ENCODE results near the gene SURF4.
"Not testable (repeated sequence)": the region's sequence is repeated elsewhere in the genome, so short reads cannot be mapped to it uniquely, and the experiment has no call there.

Gene SURF4

DNA sequence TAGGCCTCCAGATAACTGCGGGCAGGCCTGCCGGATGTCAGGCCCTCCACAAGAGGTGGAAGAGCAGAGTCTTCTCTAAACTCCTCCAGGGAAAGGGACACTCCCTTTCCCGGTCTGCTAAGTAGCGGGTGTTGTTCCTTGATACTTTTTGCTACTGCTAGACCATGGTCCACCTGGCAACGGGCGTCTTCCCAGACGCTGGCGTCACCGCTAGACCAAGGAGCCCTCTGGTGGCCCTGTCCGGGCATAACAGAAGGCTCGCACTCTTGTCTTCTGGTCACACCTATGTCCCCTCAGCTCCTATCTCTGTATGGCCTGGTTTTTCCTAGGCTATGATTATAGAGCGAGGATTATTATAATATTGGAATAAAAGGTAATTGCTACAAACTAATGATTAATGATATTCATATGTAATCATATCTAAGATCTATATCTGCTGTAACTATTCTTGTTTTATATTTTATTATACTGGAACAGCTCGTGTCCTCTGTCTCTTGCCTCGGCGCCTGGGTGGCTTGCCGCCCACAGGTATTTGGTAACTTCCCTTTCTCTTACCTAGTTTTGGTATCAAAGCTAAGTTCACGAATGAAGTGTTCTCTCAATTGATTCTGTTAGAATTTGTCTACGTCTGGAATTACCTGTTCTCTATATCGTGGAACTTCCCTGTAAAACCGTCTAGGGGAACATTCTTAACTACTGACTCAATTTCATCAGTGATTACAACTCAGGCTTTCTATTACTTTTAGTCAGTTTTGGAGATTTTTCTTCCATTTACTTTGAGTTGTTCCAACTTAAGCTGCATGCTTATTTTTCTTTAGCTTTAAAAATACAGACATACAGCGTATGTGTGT, 46.3 kb downstream of the SURF4 start:
- DNase-seq (ENCODE audit: low read depth in 1 of 2, low spot score in 1 of 2); H3K4me3 ChIP-seq (replicated peaks; ENCODE audit: insufficient read depth, low read length); H3K27me3 ChIP-seq (ENCODE audit: insufficient read depth, poor library complexity, severe bottlenecking); H3K27ac ChIP-seq (replicated peaks): not testable (repeated sequence)
- TF ChIP-seq, protein P1, sequence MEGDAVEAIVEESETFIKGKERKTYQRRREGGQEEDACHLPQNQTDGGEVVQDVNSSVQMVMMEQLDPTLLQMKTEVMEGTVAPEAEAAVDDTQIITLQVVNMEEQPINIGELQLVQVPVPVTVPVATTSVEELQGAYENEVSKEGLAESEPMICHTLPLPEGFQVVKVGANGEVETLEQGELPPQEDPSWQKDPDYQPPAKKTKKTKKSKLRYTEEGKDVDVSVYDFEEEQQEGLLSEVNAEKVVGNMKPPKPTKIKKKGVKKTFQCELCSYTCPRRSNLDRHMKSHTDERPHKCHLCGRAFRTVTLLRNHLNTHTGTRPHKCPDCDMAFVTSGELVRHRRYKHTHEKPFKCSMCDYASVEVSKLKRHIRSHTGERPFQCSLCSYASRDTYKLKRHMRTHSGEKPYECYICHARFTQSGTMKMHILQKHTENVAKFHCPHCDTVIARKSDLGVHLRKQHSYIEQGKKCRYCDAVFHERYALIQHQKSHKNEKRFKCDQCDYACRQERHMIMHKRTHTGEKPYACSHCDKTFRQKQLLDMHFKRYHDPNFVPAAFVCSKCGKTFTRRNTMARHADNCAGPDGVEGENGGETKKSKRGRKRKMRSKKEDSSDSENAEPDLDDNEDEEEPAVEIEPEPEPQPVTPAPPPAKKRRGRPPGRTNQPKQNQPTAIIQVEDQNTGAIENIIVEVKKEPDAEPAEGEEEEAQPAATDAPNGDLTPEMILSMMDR (IDR thresholded peaks at IDR 0.05; ENCODE audit: insufficient read depth, low read length) = peak; percentile 17

DNA sequence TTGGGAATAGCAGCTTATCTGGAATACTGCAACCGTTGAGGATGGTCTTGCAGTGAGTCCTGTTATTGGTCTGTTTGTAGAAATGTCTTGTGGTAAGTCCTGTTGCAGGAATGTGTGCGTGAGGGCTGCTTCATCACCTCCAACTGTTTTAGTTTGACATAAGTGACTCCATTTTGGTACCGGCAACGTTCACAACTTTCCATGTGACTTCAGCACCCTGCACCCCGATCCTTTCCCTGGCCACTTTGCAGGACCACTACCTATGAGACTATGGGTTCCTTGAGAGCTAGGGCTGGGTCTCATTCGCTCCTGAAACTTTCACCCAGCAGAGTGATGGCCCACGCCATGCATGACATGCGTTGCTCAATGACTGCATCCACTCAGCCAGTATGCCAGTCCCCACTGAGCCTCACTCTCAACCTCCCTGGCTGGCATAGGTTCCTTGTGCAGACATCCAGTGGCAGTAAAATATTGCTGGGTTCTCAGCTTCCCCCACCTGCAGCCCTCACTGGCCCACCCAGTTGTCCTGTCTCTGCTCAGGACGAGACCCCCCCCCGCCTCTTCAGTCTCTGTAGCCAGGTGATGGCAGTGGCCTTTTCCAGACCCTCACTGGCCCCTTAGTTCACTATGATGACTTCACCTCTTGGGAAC, 47.9 kb downstream of the SURF4 start:
- Histone ChIP-seq H3K27ac (replicated peaks) (no peak overlapping the region), H3K27me3 (ENCODE audit: insufficient read depth, poor library complexity, severe bottlenecking) (no peaks in the 10 kb centered on the region)
- TF ChIP-seq, protein P1 (IDR thresholded peaks at IDR 0.05; ENCODE audit: insufficient read depth, low read length) = no peak
- TF ChIP-seq POLR2AphosphoS5 (IDR thresholded peaks at IDR 0.05; ENCODE audit: low read depth) (no peak; the same call in 1 of the 2 replicates), SPI1 (IDR thresholded peaks at IDR 0.05; ENCODE audit: borderline replicate concordance, low read depth) (no peak), GABPA (IDR thresholded peaks at IDR 0.05; ENCODE audit: low read depth) (no peak)
- TF ChIP-seq, protein P2, sequence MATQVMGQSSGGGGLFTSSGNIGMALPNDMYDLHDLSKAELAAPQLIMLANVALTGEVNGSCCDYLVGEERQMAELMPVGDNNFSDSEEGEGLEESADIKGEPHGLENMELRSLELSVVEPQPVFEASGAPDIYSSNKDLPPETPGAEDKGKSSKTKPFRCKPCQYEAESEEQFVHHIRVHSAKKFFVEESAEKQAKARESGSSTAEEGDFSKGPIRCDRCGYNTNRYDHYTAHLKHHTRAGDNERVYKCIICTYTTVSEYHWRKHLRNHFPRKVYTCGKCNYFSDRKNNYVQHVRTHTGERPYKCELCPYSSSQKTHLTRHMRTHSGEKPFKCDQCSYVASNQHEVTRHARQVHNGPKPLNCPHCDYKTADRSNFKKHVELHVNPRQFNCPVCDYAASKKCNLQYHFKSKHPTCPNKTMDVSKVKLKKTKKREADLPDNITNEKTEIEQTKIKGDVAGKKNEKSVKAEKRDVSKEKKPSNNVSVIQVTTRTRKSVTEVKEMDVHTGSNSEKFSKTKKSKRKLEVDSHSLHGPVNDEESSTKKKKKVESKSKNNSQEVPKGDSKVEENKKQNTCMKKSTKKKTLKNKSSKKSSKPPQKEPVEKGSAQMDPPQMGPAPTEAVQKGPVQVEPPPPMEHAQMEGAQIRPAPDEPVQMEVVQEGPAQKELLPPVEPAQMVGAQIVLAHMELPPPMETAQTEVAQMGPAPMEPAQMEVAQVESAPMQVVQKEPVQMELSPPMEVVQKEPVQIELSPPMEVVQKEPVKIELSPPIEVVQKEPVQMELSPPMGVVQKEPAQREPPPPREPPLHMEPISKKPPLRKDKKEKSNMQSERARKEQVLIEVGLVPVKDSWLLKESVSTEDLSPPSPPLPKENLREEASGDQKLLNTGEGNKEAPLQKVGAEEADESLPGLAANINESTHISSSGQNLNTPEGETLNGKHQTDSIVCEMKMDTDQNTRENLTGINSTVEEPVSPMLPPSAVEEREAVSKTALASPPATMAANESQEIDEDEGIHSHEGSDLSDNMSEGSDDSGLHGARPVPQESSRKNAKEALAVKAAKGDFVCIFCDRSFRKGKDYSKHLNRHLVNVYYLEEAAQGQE (IDR thresholded peaks at IDR 0.05; ENCODE audit: insufficient replicate concordance, low read depth) = no peak

DNA sequence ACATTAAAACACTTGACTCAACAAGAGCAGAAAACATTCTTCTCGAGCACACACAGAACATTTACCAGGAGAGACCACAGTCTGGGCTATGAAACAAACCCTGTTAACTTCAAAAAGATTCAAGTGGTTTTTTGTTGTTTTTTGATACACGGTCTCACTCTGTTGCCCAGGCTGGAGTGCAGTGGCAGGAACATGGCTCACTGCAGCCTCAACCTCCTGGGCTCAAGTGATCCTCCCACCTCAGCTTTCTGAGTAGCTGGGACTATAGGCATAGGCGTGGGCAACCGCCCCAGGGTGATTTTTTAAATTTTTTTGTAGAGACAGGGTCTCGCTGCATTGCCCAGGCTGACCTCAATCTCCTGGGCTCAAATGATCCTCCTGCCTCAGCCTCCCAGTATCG, 48.8 kb downstream of the SURF4 start:
- H3K4me3 ChIP-seq (replicated peaks; ENCODE audit: insufficient read depth, low read length); H3K27ac ChIP-seq (replicated peaks); H3K27me3 ChIP-seq (ENCODE audit: insufficient read depth, poor library complexity, severe bottlenecking); DNase-seq (ENCODE audit: low read depth in 1 of 2, low spot score in 1 of 2): not testable (repeated sequence)

More for the DNA sequence above, 47.9 kb downstream of the SURF4 start:
- no peak overlapping the region for H3K4me3 ChIP-seq (replicated peaks; ENCODE audit: insufficient read depth, low read length)
- DNase-seq (ENCODE audit: low read depth in 1 of 2, low spot score in 1 of 2) = no peak

DNA sequence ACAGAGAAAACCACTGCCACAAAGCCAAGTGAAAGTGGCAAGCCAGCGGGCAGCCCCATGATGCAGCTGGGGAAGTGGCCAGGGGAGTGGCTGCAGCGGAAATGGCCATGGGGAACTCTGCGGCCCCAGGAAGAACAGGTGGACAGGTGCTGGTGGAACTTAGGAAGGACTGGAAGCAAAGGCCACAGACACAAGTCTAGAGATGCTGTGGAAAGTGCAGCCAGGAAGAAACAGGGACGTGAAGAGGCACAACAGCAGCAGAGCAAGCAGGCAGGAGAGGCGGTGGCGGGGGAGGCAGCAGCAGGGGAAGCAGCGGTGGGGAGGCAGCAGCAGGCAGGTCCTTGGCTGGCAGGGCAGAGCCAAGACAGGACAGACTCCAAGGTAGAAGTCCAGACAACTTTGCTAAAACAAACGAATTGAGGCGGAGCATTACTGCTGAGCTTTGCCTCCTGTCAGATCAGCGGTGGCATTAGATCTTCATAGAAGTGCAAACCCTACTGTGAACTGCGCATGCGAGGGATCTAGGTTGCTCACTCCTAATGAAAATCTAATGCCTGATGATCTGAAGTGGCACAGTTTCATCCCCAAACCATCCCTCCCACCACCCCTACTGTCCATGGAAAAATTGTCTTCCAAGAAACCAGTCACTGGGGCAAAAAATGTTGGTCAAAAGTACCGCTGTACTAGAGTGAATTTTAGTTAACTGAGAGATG, 51.7 kb downstream of the SURF4 start:
- peak in 1 of 2 experiments; percentile 31 for DNase-seq (ENCODE audit: low read depth in 1 of 2, low spot score in 1 of 2)
- TF ChIP-seq POLR2AphosphoS5 (IDR thresholded peaks at IDR 0.05; ENCODE audit: low read depth) (no peak), GABPA (IDR thresholded peaks at IDR 0.05; ENCODE audit: low read depth) (no peak), SPI1 (IDR thresholded peaks at IDR 0.05; ENCODE audit: borderline replicate concordance, low read depth) (no peak)
- TF ChIP-seq, protein P1 (IDR thresholded peaks at IDR 0.05; ENCODE audit: insufficient read depth, low read length) = no peak
- TF ChIP-seq, protein P2 (IDR thresholded peaks at IDR 0.05; ENCODE audit: insufficient replicate concordance, low read depth) = no peak
- H3K27me3 ChIP-seq (ENCODE audit: insufficient read depth, poor library complexity, severe bottlenecking) = peaks cover 3% of the 10 kb centered on the region
- H3K27ac ChIP-seq (replicated peaks) = no peak overlapping the region
- no peak overlapping the region for H3K4me3 ChIP-seq (replicated peaks; ENCODE audit: insufficient read depth, low read length)

All from HL-60 (cell line).